Measurements from ENCODE around the gene GMPPA.

Gene GMPPA

DNA sequence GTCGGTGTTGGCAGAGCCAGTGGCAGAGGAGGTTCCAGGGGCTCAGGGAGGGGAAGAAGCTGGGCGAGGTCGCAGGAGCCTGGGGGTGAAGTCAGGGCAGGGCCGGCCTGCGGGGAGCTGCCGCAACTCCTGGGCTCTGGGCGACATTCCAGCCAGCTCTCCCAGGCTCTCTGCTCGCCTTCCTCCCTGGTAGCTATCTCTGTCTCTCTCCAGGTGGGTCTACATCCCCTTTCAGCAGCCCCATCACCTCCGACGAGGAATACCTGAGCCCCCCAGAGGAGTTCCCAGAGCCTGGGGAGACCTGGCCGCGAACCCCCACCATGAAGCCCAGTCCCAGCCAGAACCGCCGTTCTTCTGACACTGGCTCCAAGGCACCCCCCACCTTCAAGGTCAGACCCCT lies 37.0 kb upstream of the GMPPA start:
- in situ Hi-C loops (cut with HindIII; ENCODE audit: low sequenced_read_pairs) = no loop called here
- TF ChIP-seq, protein P1, sequence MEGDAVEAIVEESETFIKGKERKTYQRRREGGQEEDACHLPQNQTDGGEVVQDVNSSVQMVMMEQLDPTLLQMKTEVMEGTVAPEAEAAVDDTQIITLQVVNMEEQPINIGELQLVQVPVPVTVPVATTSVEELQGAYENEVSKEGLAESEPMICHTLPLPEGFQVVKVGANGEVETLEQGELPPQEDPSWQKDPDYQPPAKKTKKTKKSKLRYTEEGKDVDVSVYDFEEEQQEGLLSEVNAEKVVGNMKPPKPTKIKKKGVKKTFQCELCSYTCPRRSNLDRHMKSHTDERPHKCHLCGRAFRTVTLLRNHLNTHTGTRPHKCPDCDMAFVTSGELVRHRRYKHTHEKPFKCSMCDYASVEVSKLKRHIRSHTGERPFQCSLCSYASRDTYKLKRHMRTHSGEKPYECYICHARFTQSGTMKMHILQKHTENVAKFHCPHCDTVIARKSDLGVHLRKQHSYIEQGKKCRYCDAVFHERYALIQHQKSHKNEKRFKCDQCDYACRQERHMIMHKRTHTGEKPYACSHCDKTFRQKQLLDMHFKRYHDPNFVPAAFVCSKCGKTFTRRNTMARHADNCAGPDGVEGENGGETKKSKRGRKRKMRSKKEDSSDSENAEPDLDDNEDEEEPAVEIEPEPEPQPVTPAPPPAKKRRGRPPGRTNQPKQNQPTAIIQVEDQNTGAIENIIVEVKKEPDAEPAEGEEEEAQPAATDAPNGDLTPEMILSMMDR (IDR thresholded peaks at IDR 0.05; ENCODE audit: low read depth, low read length) = no peak
- no peak for DNase-seq (ENCODE audit: low read depth, low spot score)

DNA sequence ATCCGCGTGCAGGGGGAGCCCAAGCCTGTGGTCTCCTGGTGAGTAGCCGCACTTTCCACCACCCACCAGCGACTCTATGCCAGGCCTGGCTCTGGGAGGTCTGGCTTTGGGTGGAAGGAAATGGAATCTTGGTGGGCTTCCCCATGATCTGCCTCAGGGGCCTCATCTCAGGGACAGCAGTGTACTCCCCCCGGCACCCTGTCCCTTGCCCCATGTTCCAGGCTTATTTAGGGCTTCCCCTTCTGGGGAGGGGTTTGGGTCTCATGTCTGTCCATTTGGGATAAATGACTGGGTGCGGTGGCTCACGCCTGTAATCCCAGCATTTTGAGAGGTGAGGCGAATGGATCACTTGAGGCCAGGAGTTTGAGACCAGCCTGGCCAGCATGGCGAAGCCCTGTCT lies 36.3 kb upstream of the GMPPA start:
- TF ChIP-seq, protein P1 (IDR thresholded peaks at IDR 0.05; ENCODE audit: low read depth, low read length) = no peak
- in situ Hi-C loops (cut with HindIII; ENCODE audit: low sequenced_read_pairs) = no loop called here
- H3K4me3 ChIP-seq (ENCODE audit: low read depth, low read length) = no peak overlapping the region
- no peak for DNase-seq (ENCODE audit: low read depth, low spot score)

More for the DNA sequence above, 37.0 kb upstream of the GMPPA start:
- H3K4me3 ChIP-seq (ENCODE audit: low read depth, low read length) = no peak overlapping the region

DNA sequence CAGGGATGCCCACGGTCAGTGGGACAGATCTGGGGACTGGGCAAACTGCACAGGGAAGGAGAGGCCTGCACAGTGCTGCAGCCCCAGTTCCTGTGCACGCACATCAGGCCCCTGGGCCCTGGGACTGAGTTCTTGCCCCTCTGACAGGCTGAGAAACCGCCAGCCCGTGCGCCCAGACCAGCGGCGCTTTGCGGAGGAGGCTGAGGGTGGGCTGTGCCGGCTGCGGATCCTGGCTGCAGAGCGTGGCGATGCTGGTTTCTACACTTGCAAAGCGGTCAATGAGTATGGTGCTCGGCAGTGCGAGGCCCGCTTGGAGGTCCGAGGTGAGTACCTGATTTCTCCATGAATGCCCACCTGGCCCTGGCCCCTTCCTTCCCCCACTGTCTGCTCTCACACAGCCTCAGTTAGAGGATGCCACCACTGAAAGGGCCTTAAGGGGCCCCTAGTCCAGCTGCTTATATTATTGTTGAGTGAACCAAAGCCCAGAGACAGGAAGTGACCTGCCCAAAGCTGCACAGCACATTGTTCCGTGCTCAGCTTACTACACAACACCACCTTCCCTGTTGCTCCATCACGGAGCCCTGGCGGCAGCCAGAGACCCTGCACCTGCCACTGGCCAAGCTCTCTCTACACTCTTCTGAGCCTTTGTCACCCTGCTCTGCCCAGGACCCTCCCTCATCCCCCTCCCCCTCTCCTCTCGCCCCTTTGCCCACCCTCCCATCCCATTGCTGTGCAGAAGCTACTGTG lies 34.2 kb upstream of the GMPPA start:
- DNase-seq (ENCODE audit: low read depth, low spot score) = no peak
- in situ Hi-C loops (cut with HindIII; ENCODE audit: low sequenced_read_pairs) = no loop called here
- H3K4me3 ChIP-seq (ENCODE audit: low read depth, low read length) = no peak overlapping the region
- TF ChIP-seq, protein P1 (IDR thresholded peaks at IDR 0.05; ENCODE audit: low read depth, low read length) = no peak

DNA sequence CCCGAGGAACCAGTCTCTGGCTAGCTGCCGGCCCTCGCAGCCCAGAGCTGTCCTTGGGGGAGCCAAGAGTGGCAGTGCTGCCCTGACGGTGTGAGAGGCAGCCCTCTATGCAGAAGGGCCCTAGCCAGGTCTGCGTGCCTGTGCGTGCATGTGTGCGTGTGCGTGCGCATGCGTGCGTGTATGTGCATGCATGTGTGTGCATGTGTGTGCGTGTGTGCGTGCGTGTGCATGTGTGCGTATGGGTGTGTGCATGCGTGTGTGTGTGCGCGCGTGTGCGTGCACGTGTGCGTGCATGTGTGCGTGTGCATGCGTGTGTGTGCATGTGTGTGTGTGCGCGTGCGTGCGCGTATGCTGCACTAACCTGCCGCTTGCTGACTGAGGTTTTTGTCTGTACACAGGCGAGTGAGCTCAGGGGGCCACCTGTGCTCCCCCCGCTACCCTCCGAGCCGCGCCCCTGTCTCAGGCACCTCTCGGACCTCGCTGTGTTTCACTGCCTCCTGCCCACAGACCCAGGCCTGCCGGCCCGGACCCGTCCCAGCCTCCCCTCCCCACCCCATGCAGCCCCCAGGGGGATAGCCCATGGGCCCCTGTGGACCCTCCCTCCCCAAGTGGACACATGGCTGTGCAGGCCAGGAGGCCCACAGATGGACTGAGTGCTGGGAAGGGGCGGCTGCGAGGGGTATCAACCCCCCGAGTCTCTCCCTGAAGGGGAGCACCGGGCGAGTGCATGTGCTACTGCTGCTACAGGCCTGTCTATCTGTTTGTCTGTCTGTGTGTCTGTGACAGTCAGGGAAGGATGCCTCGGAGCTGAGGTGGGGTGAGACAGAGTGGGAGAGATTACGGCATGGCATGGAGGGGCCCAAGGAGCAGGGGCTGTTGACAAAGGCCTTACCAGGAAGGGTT lies 32.8 kb upstream of the GMPPA start:
- no peak for DNase-seq (ENCODE audit: low read depth, low spot score)
- in situ Hi-C loops (cut with HindIII; ENCODE audit: low sequenced_read_pairs) = no loop called here
- TF ChIP-seq, protein P1 (IDR thresholded peaks at IDR 0.05; ENCODE audit: low read depth, low read length) = no peak
- no peak overlapping the region for H3K4me3 ChIP-seq (ENCODE audit: low read depth, low read length)

DNA sequence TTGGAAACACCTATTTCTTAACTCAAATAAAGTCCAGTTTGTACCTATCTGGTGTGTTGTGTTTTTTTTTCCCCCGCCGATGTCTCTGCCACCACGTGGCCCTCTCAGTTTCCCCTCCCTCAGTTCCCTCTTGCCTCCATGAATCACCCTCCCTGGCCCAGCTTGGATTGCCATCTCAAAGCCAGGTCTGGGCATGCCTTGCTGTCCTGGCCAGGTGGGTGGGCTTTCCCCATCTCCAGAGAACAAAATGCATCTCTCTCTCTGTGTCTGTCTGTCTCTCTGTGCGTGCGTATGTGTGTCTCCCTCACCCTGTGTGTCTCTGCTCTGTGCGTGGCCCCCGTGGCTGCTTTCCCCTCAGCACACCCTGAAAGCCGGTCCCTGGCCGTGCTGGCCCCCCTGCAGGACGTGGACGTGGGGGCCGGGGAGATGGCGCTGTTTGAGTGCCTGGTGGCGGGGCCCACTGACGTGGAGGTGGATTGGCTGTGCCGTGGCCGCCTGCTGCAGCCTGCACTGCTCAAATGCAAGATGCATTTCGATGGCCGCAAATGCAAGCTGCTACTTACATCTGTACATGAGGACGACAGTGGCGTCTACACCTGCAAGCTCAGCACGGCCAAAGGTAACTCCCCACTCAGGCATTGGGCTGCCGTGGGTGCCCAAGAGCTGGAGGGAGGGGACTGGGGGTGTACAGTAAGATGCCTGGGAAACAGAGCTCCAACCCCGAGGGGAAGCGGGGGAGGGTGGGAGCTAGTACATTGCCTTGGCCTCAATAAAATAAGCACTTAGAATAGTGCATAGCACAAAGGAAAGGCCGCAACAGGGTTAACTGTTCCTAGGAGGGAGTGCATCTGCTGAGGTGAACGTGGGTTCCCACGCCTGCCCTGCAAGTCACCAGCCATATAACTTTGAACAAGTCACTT lies 31.6 kb upstream of the GMPPA start:
- TF ChIP-seq, protein P1 (IDR thresholded peaks at IDR 0.05; ENCODE audit: low read depth, low read length) = no peak
- DNase-seq (ENCODE audit: low read depth, low spot score) = no peak
- H3K4me3 ChIP-seq (ENCODE audit: low read depth, low read length) = no peak overlapping the region
- in situ Hi-C loops (cut with HindIII; ENCODE audit: low sequenced_read_pairs) = no loop called here

DNA sequence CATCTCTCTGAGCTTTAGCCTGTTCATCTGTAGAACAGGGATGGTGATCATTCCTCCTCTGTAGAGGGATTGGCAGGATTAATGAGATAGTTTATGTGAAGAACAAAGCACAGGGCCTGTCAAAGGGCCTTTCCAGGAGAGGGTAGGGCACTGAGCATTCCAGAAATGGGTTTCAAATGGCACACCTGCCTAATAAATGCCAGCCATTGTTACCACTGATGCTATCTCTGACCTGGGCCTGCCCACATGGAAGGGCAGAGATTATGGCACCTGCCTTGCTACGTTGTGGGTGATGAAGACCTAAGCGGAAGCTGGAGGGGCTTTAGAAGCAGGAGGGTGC lies 31.0 kb upstream of the GMPPA start:
- H3K4me3 ChIP-seq (ENCODE audit: low read depth, low read length) = no peak overlapping the region
- in situ Hi-C loops (cut with HindIII; ENCODE audit: low sequenced_read_pairs) = no loop called here
- TF ChIP-seq, protein P1 (IDR thresholded peaks at IDR 0.05; ENCODE audit: low read depth, low read length) = no peak
- no peak for DNase-seq (ENCODE audit: low read depth, low spot score)
